K562 (cell line): ENCODE data around the gene GUCY1A1. TPM values are rescaled to one million over a fixed set of nuclear protein-coding genes. Genes with fewer than 3 reads are reported as not detected.

Experiments
- ATAC-seq: fragments of 200-7000 bp; cut with Tn5 transposase; 3 replicates; pipeline ENCODE4 v1.9.1; 2020; ENCODE audit warnings: moderate library complexity
- BruUV-seq: library from RNA; stranded (reverse); fragments of 400-500 nt; replicated peaks from 2 replicates; lab custom pipeline; 2021; lab: Mats Ljungman, UMichigan
- CTCF ChIA-PET: fragments of 300-600 bp; formaldehyde crosslinking; extraction: SDS; loops from one replicate; lab custom pipeline; 2021; ENCODE audit warnings: low intra/inter-chr PET ratio; lab: Yijun Ruan, JAX
- POLR2A ChIA-PET: fragments of 300-600, 350-650 bp; sonication (Branson Sonifier 250); formaldehyde crosslinking; extraction: SDS; loops from one replicate; lab custom pipeline; 2021; ENCODE audit warnings: antibody characterized with exemption, inconsistent platforms; lab: Yijun Ruan, JAX
- DNase-seq, 4 experiments: peaks; one replicate each; pipeline versions ENCODE4 v3.0.0 to v3.0.0-alpha.2; 2011 to 2018; ENCODE audit warnings: low spot score in 3 of 4, mixed read lengths in 3 of 4; ENCODE audit errors: extremely low read depth in 1 of 4
- FAIRE-seq: peaks from 2 replicates; lab custom pipeline; 2011; peaks lifted over from hg19 to GRCh38; lab: Jason Lieb, UNC
- H2AFZ ChIP-seq: 2 replicates; pipeline ENCODE4 v1.6.0; 2011; ENCODE audit warnings: low read depth, low read length, control low read depth, inconsistent platforms
- H3K27ac ChIP-seq: fragments of 200-600 bp; 3 replicates; pipeline ENCODE4 v1.8.0; 2011; ENCODE audit warnings: low read depth, mild to moderate bottlenecking, control low read depth, inconsistent platforms, low read length, moderate library complexity, mixed read lengths; ENCODE audit errors: extremely low read depth
- H3K27me3 ChIP-seq, 2 experiments: fragments of 300-600 bp in 1 of 2; 2 replicates in 1 of 2; 3 replicates in 1 of 2; pipeline versions ENCODE4 v1.6.0 to v1.8.0; 2011; ENCODE audit warnings: inconsistent platforms in 2 of 2, low read length in 2 of 2, mild to moderate bottlenecking in 1 of 2, mixed read lengths in 1 of 2, moderate library complexity in 1 of 2; ENCODE audit not compliant: control insufficient read depth in 2 of 2, insufficient read depth in 2 of 2
- H3K36me3 ChIP-seq: fragments of 300-600 bp; 3 replicates; pipeline ENCODE4 v1.8.0; 2011; ENCODE audit warnings: mild to moderate bottlenecking, low read length, inconsistent platforms; ENCODE audit not compliant: control insufficient read depth, insufficient read depth
- H3K4me1 ChIP-seq, 2 experiments: fragments of 200-600 bp in 1 of 2; replicated peaks in 1 of 2; 2 replicates in 1 of 2; 3 replicates in 1 of 2; pipeline versions ENCODE4 v1.5.1 to v1.8.0; 2011; ENCODE audit warnings: inconsistent platforms in 2 of 2, low read length in 2 of 2, mild to moderate bottlenecking in 1 of 2, mixed read lengths in 1 of 2, moderate library complexity in 1 of 2; ENCODE audit not compliant: control insufficient read depth in 2 of 2, insufficient read depth in 2 of 2
- H3K4me2 ChIP-seq: 2 replicates; pipeline ENCODE4 v1.6.1; 2011; ENCODE audit warnings: low read length, control low read depth, inconsistent platforms, mixed read lengths; ENCODE audit not compliant: insufficient read depth
- H3K4me3 ChIP-seq: fragments of 200-600 bp; sonication (generic), shearing (Covaris generic); 2 replicates; pipeline ENCODE4 v1.5.1; 2016; ENCODE audit warnings: control low read depth, inconsistent platforms
- H3K79me2 ChIP-seq: fragments of 200-600 bp; 3 replicates; pipeline ENCODE4 v1.8.0; 2011; ENCODE audit warnings: low read length, inconsistent platforms; ENCODE audit not compliant: control insufficient read depth, insufficient read depth
- H3K9ac ChIP-seq, 2 experiments: 2 replicates each; pipeline versions ENCODE4 v1.6.0 to v1.6.1; 2011; ENCODE audit warnings: low read depth in 2 of 2, low read length in 2 of 2, control low read depth in 1 of 2, inconsistent platforms in 1 of 2, mild to moderate bottlenecking in 1 of 2, mixed read lengths in 1 of 2; ENCODE audit not compliant: insufficient read depth in 1 of 2
- H3K9me1 ChIP-seq: one replicate; pipeline ENCODE4 v1.6.0; 2011; ENCODE audit warnings: inconsistent platforms, mild to moderate bottlenecking, low read length, moderate library complexity; ENCODE audit not compliant: control insufficient read depth, insufficient read depth
- H3K9me3 ChIP-seq: replicated peaks from 2 replicates; pipeline ENCODE4 v1.5.1; 2011; ENCODE audit warnings: low read depth, low read length, inconsistent platforms; ENCODE audit not compliant: control insufficient read depth, insufficient read depth
- H4K20me1 ChIP-seq: replicated peaks from 2 replicates; pipeline ENCODE4 v1.6.1; 2011; ENCODE audit warnings: low read length, inconsistent platforms, mixed read lengths; ENCODE audit not compliant: control insufficient read depth, insufficient read depth
- ATF2 ChIP-seq: sonication (generic); formaldehyde crosslinking; IDR thresholded peaks from 2 replicates; pipeline ENCODE4 v1.8.1; 2022; ENCODE audit warnings: missing genetic modification reagents
- CAMTA2 ChIP-seq: fragments of 250-450 bp; sonication (Bioruptor Pico); conservative IDR thresholded peaks from 2 replicates; pipeline ENCODE4 v1.5.1; 2022
- ETS2 ChIP-seq: IDR thresholded peaks from 2 replicates; pipeline ENCODE4 v1.6.1; 2016; ENCODE audit warnings: borderline replicate concordance, missing genetic modification characterization, mild to moderate bottlenecking, moderate library complexity, missing compliant biosample characterization; ENCODE audit not compliant: poor library complexity, severe bottlenecking
- FOXK2 ChIP-seq, 2 experiments: fragments of 450-650 bp; IDR thresholded peaks in 1 of 2; conservative IDR thresholded peaks in 1 of 2; 2 replicates each; pipeline ENCODE4 v1.6.1; 2016; ENCODE audit warnings: low read depth in 2 of 2, mild to moderate bottlenecking in 1 of 2
- MCM5 ChIP-seq: fragments of 450-650 bp; IDR thresholded peaks from 2 replicates; pipeline ENCODE4 v1.6.1; 2016; ENCODE audit warnings: low read depth
- NR1H2 ChIP-seq: sonication (generic); formaldehyde crosslinking; IDR thresholded peaks from 2 replicates; pipeline ENCODE4 v1.4.0; 2020; ENCODE audit warnings: mild to moderate bottlenecking, missing genetic modification reagents
- PTBP1 ChIP-seq: fragments of 200-400 bp; formaldehyde crosslinking; IDR thresholded peaks from 2 replicates; pipeline ENCODE4 v1.6.1; 2017; ENCODE audit warnings: low read depth, low read length
- RBM22 ChIP-seq: fragments of 200-400 bp; formaldehyde crosslinking; IDR thresholded peaks from 2 replicates; pipeline ENCODE4 v1.6.1; 2018; ENCODE audit warnings: low read length, low read depth; ENCODE audit not compliant: poor library complexity, severe bottlenecking
- RUNX1 ChIP-seq: sonication (generic); IDR thresholded peaks from 2 replicates; pipeline ENCODE4 v1.6.1; 2016; ENCODE audit warnings: antibody characterized with exemption, low read depth
- ZHX1 ChIP-seq: fragments of 150-350 bp; conservative IDR thresholded peaks from 2 replicates; pipeline ENCODE4 v1.6.1; 2014; ENCODE audit warnings: low read length
- ZNF253 ChIP-seq: fragments of 250-450 bp; sonication (Bioruptor Pico); conservative IDR thresholded peaks from 2 replicates; pipeline ENCODE4 v1.6.1; 2021; ENCODE audit warnings: mild to moderate bottlenecking
- WGBS: fragments of 100-300 bp; shearing (Covaris generic); methylation state at CpG from one replicate; pipeline ENCODE4 v1.1.6; 2016; ENCODE audit warnings: low coverage, mixed read lengths; ENCODE audit not compliant: insufficient coverage; ENCODE audit errors: missing lambda C conversion rate; 5-methylcytosine and 5-hydroxymethylcytosine counted together
- in situ Hi-C: fragments of 300-500 bp; cut with MboI; formaldehyde crosslinking; loops from 4 replicates; pipeline ENCODE4 v1.15.0; 2018; ENCODE audit warnings: inconsistent platforms, mixed read lengths
- intact Hi-C: fragments of 100-400 bp; cut with micrococcal nuclease; formaldehyde crosslinking; loops from 2 replicates; pipeline ENCODE4 v1.14.2; 2022
- polyA plus RNA-seq, 8 experiments: library from polyadenylated mRNA; depleted of rRNA in 4 of 8; stranded (reverse) in 5 of 8; unstranded in 3 of 8; fragments of >200 nt; fragmentation: Nextera tagmentation in 2 of 8; fragmentation: Illumina TruSeq in 1 of 8; extraction: Ambion mirVana in 2 of 8; extraction: Trizol in 1 of 8; gene quantifications; 2 replicates each; pipeline versions ENCODE4 v1.2.1 to v1.2.3, GENCODE V29; 2011 to 2014; ENCODE audit warnings: inconsistent platforms in 1 of 8, missing spikeins in 1 of 8
- total RNA-seq, 7 experiments: library from RNA; depleted of rRNA in 6 of 7; stranded (reverse); fragments of >200 nt in 6 of 7; fragmentation: Illumina TruSeq in 2 of 7; extraction: Trizol in 2 of 7; gene quantifications; 2 replicates each; pipeline versions ENCODE4 v1.2.1 to v1.2.3, GENCODE V29; 2011 to 2021; ENCODE audit warnings: low replicate concordance in 1 of 7

Gene GUCY1A1
- total and polyA plus RNA-seq, 9 of the 15 experiments (the other 6 are each of a cell fraction or from before 2014, with no cell fraction given) = not detected

- FAIRE-seq (no peak), ATAC-seq (no peak), DNase-seq (no peak)
- Histone ChIP-seq H3K9ac (no peak overlapping the region), H3K4me1 (no peaks in the 10 kb centered on the region), H3K4me2 (no peak overlapping the region), H3K27me3 (no peaks in the 10 kb centered on the region), H3K36me3 (no peaks in the 10 kb centered on the region), H2AFZ (no peak overlapping the region), H3K79me2 (no peaks in the 10 kb centered on the region), H3K4me3 (no peak overlapping the region), H3K9me3 (no peaks in the 10 kb centered on the region), H3K27ac (no peak overlapping the region), H3K9me1 (no peaks in the 10 kb centered on the region), H4K20me1 (no peaks in the 10 kb centered on the region)
- POLR2A ChIA-PET = no interaction called here
- intact Hi-C loops (no loop called here), in situ Hi-C loops (no loop called here)
- CTCF ChIA-PET = no interaction called here
- WGBS = 0% methylated on average over 1 of the region's 1 CpG
- no TSS peak for BruUV-seq
- TF ChIP-seq FOXK2 (conservative IDR thresholded peaks at IDR 0.05 in 1 of 2, IDR thresholded peaks at IDR 0.05 in 1 of 2; ENCODE audit: low read depth in 2 of 2) = no peak
- TF ChIP-seq CAMTA2 (CRISPR knock-in tag) = no peak
- no peak for TF ChIP-seq NR1H2 (CRISPR knock-in tag)
- TF ChIP-seq MCM5 = no peak
- no peak for TF ChIP-seq ATF2 (CRISPR knock-in tag)
- TF ChIP-seq ZNF253 (CRISPR knock-in tag) = no peak
- TF ChIP-seq ZHX1 = no peak
- TF ChIP-seq ETS2 (tag) = no peak
- TF ChIP-seq RUNX1 = no peak
- TF ChIP-seq RBM22 = no peak
- TF ChIP-seq PTBP1 = no peak
These were observed 74.9 kb downstream of the GUCY1A1 start for GRCh38 chr4:155741546-155741945.
